ENCODE results near the gene NIPBL. TPM values are rescaled to one million over a fixed set of nuclear protein-coding genes. Genes with fewer than 3 reads are reported as not detected.

The NIPBL gene
- total and polyA plus RNA-seq, 2 of the 8 experiments (the other 6 are each of a cell fraction or from before 2014, with no cell fraction given), result 21.1 to 53.5 TPM

- TF ChIP-seq POU5F1 (IDR thresholded peaks at IDR 0.05; ENCODE audit: low read depth, low read length) (no peak), CHD1 (IDR thresholded peaks at IDR 0.05; ENCODE audit: low read depth, low read length) (no peak), SIN3A (conservative IDR thresholded peaks at IDR 0.05 in 1 of 2, IDR thresholded peaks at IDR 0.05 in 1 of 2; ENCODE audit: low read depth in 1 of 2, low read length in 2 of 2) (no peak), HDAC6 (IDR thresholded peaks at IDR 0.05; ENCODE audit: low read depth, low read length) (no peak), RFX5 (IDR thresholded peaks at IDR 0.05; ENCODE audit: borderline replicate concordance, low read depth, low read length) (no peak), TEAD4 (IDR thresholded peaks at IDR 0.05; ENCODE audit: low read depth, low read length) (no peak), JUND (IDR thresholded peaks at IDR 0.05; ENCODE audit: low read length) (no peak), EGR1 (IDR thresholded peaks at IDR 0.05; ENCODE audit: borderline replicate concordance, low read depth, low read length) (no peak), CBX8 (IDR thresholded peaks at IDR 0.05; ENCODE audit: borderline replicate concordance, low read depth, low read length) (no peak)
Measured at GRCh38 chr5:37028910-37029309, 152.3 kb downstream of the NIPBL start (continued).

All from H1 (cell line).